GM12874 (cell line): ENCODE results near the gene CNOT10.
A peak's percentile ranks its signal among the peaks of the same experiment; 100 is the strongest.

ENCODE experiments used
- TF ChIP-seq, protein P1 (sequence below): IDR thresholded peaks from 2 replicates; pipeline ENCODE4 v1.5.1; 2011; ENCODE audit warnings: low read depth, mild to moderate bottlenecking, control low read depth, low read length, moderate library complexity; ENCODE audit not compliant: insufficient read depth

Gene CNOT10

DNA sequence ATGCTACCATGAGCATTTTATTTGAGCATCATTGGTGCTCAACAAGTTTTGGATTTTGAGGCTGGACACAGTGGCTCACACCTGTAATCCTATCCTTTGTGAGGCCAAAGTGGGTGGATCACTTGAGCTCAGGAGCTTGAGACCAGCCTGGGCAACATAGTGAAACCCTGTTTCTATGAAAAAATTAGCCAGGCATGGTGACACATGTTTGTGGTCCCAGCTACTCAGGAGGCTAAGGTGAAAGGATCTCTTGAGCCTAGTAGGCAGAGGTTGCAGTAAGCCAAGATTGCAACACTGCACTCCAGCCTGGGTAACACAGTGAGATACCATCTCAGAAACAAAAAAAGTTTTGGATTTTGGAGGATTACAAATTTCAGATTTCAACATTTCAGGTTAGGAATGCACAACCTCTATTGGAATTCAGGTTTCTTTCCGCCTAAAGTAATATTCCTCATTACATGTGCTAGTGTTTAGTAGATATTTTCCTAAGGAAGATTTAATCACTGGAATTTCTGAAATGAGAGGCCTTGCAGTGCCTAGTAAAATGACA, 27.6 kb downstream of the CNOT10 start:
- TF ChIP-seq, protein P1, sequence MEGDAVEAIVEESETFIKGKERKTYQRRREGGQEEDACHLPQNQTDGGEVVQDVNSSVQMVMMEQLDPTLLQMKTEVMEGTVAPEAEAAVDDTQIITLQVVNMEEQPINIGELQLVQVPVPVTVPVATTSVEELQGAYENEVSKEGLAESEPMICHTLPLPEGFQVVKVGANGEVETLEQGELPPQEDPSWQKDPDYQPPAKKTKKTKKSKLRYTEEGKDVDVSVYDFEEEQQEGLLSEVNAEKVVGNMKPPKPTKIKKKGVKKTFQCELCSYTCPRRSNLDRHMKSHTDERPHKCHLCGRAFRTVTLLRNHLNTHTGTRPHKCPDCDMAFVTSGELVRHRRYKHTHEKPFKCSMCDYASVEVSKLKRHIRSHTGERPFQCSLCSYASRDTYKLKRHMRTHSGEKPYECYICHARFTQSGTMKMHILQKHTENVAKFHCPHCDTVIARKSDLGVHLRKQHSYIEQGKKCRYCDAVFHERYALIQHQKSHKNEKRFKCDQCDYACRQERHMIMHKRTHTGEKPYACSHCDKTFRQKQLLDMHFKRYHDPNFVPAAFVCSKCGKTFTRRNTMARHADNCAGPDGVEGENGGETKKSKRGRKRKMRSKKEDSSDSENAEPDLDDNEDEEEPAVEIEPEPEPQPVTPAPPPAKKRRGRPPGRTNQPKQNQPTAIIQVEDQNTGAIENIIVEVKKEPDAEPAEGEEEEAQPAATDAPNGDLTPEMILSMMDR: no peak

DNA sequence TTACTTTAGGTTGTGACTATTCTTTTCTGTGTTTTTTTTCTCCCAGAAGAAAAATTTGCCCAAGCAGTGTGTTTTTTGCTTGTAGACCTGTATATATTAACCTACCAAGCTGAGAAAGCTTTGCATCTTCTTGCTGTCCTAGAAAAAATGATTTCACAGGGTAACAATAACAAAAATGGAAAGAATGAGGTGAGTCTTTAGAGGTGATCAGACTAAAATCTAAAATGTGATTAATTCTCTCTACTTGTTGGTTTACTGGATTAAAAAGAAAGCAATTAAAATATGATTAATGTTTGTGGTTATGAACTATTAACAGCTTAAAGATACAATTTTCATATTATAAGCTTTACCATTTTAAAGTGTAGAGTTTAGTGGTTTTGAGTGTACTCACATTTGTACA, 28.2 kb downstream of the CNOT10 start:
- TF ChIP-seq, protein P1: no peak

DNA sequence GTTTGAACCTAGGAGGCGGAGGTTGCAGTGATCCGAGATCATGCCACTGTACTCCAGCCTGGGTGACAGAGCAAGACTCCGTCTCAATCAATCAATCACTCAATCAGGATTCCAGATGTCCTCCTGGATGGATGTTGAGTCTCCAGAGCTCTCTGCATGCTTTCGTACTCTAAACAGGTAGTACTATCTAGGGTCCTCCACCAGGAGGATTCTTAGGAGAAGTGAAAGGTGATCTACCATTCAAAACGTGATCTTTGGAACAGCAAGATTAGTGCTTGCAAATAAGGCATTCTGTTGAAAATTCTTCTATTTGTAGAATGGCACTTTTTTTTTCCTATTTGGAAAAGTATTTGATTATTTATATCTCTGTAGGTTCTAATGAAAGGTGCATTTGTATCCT, 34.3 kb downstream of the CNOT10 start:
- TF ChIP-seq, protein P1: no peak

DNA sequence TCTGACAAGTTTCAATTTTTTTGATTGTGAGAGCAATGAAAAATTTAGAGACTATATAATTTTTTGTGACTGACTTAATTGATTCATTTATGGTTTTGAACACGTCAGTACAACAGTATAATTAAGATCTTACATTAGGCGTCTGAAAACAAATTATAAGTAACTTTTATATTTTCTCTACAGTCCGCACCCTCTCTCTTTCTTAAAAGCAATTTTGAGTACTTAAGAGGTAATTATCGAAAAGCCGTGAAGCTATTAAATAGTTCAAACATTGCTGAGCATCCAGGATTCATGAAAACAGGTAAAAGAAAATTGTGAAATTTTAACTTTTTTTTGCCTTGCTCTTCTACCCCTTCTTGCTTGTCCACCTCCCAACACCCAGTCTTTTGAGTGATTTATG, 34.9 kb downstream of the CNOT10 start:
- TF ChIP-seq, protein P1: no peak

DNA sequence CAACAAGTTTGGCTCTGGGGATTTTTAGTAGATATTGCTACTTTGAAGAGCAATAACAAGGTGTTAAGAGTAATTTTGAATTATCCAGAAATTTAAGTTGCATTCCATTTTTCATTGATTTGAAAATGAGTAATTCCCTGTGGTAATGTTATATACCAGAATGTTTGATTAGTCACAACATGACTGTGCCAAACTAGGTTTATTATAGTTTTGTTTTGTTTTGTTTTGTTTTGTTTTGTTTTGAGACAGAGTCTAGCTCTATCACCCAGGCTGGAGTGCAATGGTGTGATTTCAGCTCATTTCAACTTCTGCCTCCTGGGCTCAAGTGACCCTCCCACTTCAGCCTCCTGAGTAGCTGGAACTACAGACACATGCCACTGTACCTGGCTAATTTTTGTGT, 40.7 kb downstream of the CNOT10 start:
- TF ChIP-seq, protein P1: no peak

DNA sequence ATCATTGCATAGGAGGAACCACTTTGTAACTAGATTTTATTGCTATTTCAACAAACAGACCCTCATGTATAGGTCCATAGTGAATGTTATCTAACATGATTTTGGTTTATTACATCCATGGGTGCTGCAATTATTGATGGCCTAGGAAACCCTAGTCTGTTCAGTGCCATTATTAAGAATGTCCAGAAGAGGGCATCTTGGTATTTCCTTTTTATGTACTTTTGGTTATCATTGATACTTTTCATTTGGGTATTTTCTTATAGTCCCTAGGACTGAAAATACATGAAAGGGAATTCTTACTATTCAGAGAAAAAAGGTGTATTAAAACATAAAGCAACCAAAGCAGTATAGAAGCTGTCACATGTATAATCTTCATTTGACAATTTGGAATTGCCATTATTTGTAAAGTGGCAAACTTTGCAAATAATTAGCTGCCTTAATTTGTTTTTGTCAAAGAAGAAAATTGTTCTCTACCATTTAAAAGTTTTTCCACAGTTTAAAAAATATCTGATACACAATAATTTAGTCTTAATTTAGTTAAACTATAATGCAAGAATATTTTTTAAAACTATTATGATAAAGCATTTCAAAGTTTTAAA, 48.7 kb downstream of the CNOT10 start:
- TF ChIP-seq, protein P1: peak; percentile 29; the same call in 1 of the 2 replicates

DNA sequence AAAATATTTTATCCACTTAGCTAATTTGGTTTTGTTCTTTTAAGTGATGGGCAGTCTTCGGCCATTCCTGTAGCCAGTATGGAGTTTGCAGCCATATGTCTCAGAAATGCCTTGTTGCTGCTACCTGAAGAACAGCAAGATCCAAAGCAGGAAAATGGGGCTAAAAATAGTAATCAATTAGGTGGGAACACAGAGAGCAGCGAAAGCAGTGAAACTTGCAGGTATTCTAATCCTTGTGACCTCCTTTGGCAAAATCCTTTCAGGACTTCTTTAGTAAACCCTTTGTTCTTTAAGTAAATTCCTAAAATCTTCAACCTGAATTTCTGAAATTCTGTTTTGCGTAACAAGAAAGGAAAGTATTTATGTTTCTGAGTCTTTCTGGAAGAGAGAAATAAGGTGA, 49.8 kb downstream of the CNOT10 start:
- TF ChIP-seq, protein P1: no peak

DNA sequence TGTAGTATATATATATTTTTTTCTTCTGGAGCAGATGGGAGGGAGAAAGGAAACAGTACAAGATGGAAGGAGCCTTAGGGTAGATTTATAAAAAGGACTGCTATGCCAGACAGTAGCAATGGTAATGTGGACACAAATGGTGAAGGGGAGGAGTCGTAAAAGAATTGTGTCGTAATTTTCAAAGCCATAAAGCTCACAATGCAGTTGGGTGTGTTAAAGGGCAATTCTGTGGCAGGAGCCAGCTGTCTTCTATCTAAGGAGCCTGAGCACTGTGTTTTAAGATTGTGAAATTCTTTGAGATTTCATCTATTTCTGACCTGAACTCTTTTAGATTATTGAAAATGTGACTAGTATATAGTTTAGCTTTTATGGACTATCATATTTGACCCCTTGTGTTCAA, 58.9 kb downstream of the CNOT10 start:
- TF ChIP-seq, protein P1: no peak
